H1 (cell line): ENCODE data around the gene YARS2.
"Not testable (repeated sequence)": the region's sequence is repeated elsewhere in the genome, so short reads cannot be mapped to it uniquely, and the experiment has no call there.

ENCODE experiments used
- CREB1 ChIP-seq: IDR thresholded peaks from 2 replicates; pipeline ENCODE4 v1.6.1; 2012; ENCODE audit warnings: inconsistent platforms
- CTCF ChIP-seq, 3 experiments: IDR thresholded peaks; 1 replicate in 2 of 3; 2 replicates in 1 of 3; pipeline versions ENCODE4 v1.5.1 to v1.6.1; 2011; ENCODE audit warnings: low read length in 3 of 3, mild to moderate bottlenecking in 3 of 3, inconsistent platforms in 2 of 3, low read depth in 1 of 3, moderate library complexity in 1 of 3; ENCODE audit not compliant: insufficient read depth in 1 of 3; ENCODE audit errors: control extremely low read depth in 1 of 3
- GABPA ChIP-seq: IDR thresholded peaks from 2 replicates; pipeline ENCODE4 v1.6.1; 2011; ENCODE audit warnings: mild to moderate bottlenecking, low read length, moderate library complexity, borderline replicate concordance; ENCODE audit not compliant: insufficient read depth
- HDAC6 ChIP-seq: IDR thresholded peaks from one replicate; pipeline ENCODE4 v1.7.1; 2012; ENCODE audit warnings: low read depth, mild to moderate bottlenecking, inconsistent platforms, low read length, moderate library complexity
- SIN3A ChIP-seq, 2 experiments: IDR thresholded peaks in 1 of 2; conservative IDR thresholded peaks in 1 of 2; 2 replicates each; pipeline ENCODE4 v1.6.1; 2011 to 2012; ENCODE audit warnings: low read length in 2 of 2, improper control_type of control experiment in 1 of 2, low read depth in 1 of 2, mild to moderate bottlenecking in 1 of 2

DNA sequence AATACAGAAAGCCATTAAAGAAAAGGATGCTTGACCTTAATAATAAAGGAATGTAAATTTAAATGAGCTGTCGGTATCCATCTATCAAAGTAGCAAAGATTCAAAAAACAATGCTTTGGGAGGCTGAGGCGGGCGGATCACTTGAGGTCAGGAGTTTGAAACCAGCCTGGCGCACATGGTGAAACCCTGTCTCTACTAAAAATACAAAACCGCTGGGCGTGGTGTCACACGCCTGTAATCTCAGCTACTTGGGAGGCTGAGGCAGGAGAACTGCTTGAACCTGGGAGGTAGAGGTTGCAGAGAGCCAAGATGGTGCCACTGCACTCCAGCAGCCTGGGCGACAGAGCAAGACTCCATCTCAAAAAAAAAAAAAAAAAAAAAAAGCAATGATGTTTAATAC, 56.3 kb downstream of the YARS2 start:
- not testable (repeated sequence) for TF ChIP-seq CTCF (IDR thresholded peaks at IDR 0.05; ENCODE audit: control extremely low read depth in 1 of 3, insufficient read depth in 1 of 3, low read depth in 1 of 3, low read length in 3 of 3); CREB1; SIN3A (conservative IDR thresholded peaks at IDR 0.05 in 1 of 2, IDR thresholded peaks at IDR 0.05 in 1 of 2; ENCODE audit: low read depth in 1 of 2, low read length in 2 of 2); GABPA; HDAC6
